ENCODE measurements around the gene UBR4.

Gene UBR4

DNA sequence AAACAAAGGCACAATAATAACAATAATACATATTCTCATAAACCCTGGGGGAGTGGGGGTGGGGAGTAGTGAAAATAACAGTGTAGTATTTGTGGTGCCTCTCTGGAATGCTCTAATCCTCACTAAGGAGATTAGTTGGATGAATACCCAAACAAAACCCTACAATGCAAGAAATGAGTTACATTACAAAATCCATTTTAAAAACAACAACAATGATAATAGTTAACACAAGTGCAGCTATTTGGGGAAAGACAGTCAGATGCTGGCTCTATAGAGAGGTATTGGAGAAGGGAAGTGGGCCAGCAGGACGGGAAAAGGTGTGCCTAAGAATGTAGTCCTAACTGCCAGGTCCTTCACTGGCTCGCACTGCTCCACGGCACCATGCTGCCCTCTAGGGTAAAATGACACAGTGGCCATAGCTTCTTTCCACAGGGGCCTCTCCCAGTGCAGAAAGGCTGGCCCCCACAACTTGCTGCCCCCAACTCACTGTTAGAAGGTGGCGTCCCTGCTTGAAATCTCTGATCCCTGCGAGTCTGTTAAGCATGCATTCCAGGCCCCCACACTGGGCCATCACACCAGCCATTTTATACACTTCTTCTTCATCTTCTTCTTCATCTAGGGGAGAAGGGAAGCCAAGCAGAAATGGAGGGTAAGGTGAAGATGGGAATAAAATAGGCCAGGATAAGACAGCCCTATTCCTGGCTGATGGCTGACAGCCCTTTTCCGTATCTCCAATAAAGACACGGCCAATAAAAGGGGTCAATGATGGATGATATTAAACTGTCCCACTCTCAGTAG is 113.8 kb downstream of the UBR4 start:
- peak; percentile 47 for DNase-seq (ENCODE audit: low spot score)
- no peak for FAIRE-seq

- FAIRE-seq: no peak
- no peak for DNase-seq (ENCODE audit: low spot score)
Measured at GRCh38 chr1:19091196-19091953, 118.7 kb downstream of the UBR4 start.

DNA sequence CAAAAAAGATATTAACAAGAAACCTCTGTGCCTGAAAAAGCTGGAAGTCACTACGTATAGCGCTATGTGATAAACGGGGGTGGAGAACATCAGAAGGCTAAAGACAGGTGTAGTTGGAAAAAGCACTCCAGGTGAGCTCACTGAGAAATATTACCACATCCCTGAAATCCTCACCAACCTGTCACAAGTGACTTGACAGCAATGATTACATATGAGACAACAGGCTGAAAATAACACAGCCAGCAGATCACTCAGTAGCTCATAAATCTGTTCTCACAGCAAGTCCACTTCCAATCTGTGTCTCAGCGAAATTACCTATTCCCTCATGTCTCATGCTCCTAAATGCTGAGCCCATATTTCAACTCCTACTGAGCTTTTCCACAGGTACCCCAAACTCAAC is 120.5 kb downstream of the UBR4 start:
- FAIRE-seq (no peak), DNase-seq (ENCODE audit: low spot score) (no peak)

- no peak for FAIRE-seq
Measured at GRCh38 chr1:19088717-19089442, 121.2 kb downstream of the UBR4 start.

GRCh38 chr1:19087737-19088594 is 122.1 kb downstream of the UBR4 start:
- no peak for DNase-seq (ENCODE audit: low spot score)
- no peak for FAIRE-seq

More at GRCh38 chr1:19088717-19089442, 121.2 kb downstream of the UBR4 start:
- no peak for DNase-seq (ENCODE audit: low spot score)

DNA sequence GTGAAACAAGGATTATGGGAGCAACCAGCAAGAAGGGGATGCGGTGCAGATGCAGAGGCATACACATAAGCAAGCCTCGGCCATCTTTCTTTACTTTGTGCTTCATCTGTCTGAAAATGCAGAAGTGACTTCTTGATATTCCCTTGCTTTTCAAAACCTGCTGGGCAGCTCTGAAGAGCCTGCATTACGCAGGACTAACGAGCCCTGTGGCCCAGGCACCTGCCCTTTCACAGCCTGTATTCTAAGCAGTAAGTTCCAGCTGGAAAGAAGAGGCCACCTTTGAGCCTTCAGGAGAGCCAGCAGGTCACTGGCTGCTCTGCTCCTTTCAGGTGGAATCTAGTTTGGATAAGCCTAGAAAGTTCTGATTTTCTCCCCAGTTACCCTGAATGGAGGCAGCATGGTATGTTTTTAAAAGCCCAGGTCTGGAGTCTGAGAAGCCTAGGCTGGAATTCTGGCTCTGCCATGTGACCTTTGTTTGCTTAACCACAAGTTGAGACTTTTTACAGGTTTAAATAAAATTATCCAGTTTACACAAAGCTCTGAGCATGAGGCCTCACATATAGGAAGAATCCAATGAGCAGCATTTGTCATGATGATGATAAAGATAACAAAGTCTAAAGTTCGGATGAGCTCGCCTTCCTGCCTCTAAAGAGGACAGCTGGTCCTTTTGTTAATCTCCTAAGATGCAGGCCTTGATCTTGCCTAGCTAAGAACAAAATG is 122.9 kb downstream of the UBR4 start:
- no peak for FAIRE-seq
- no peak for DNase-seq (ENCODE audit: low spot score)

- FAIRE-seq: no peak
Measured at GRCh38 chr1:19086176-19086875, 123.7 kb downstream of the UBR4 start.

DNA sequence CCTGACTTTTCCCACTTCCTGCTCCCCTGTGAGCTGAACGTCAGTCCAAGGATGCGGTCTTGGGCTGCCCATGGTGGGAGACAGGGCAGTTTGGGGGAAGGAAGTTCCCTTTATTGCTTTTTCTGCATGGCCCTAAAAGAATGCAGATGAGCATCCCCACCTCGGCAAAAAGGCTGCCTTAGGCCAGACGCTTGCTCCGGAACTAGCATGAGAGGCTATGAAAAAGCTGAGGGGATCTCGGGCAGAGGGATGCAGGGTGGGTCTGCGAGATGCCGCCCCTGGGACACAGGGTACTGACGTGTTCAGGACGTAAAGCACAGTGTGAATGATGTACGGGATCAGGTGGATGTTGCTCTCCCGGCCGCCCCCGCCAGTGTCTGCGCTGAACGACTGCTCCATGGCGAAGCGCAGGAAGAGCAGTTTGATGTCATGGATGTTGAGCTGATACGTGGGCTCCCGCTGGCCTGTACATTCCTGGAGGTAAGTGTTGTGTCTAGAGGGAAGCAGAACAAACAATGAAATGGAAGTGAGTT is 125.8 kb downstream of the UBR4 start:
- FAIRE-seq: no peak

More at GRCh38 chr1:19086176-19086875, 123.7 kb downstream of the UBR4 start:
- DNase-seq (ENCODE audit: low spot score): no peak

DNA sequence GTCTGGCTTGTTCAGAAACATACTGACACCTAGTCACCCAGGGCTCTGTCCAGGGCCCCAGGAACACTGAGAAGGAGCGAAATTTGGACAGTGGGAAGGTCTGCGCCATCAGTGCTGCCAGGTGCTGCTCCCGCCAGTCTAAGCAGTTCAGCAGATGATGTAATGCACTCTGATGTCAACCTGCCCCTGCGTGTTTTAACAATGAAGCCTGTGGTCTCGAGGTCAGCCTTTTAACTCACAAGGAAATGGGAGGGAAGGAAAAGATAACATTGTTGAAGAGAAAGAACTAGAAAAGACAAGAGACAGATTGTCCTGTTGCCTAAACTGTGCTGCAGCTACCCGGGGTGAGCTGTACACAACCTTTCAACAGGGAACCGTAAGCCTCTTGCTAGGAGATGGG is 127.0 kb downstream of the UBR4 start:
- no peak for DNase-seq (ENCODE audit: low spot score)
- no peak for FAIRE-seq

More for the DNA sequence above, 125.8 kb downstream of the UBR4 start:
- DNase-seq (ENCODE audit: low spot score): no peak

- DNase-seq (ENCODE audit: low spot score) (peak; percentile 41), FAIRE-seq (no peak)
Measured at GRCh38 chr1:19081218-19081893, 128.7 kb downstream of the UBR4 start.

- DNase-seq (ENCODE audit: low spot score) (no peak), FAIRE-seq (no peak)
Measured at GRCh38 chr1:19080721-19081120, 129.3 kb downstream of the UBR4 start.

DNA sequence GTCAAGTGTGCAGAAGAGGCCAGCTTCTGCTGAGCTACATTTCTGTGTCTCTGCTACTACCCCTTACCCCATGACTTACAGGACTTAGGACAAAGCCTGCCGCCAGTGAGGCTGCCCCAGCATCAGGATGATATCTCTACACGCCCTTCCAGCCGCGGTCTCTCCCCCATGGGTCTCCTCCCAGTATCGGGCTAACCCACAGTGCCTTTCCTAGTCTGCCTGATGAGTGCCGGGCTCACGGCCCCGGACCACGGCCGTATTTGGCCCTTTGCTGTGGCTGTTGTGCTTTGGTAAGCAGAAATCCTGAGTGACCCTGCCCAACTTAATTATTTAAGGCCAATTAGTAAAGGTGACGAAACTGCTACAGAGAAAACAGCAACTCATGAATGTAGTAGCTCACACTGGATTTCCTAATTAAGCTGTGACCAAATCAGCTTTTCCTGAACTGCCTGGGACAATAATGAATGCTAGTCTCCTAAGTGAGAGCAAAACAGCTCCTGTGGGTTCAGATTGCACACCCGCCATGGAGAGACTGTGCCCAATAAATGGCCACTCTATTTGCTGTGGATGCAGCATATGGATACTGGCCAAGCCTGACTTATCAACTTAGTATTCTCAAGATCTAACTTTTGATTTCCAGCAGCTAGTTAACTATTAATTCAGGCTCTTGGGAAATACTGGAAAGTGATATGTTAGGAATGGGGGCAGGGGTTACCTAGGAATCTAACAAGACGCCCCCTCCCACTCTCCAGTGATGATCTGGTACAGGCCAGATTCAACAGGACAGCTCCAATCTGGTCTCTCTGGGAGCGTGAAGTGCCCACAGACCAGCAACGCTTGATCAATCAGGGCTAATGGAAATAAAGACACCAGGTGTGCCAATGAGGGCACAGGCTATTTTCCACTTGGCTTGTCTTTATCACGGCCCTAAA is 130.3 kb downstream of the UBR4 start:
- no peak for FAIRE-seq
- DNase-seq (ENCODE audit: low spot score): no peak

- no peak for FAIRE-seq
Measured at GRCh38 chr1:19078536-19078935, 131.5 kb downstream of the UBR4 start.

GRCh38 chr1:19076841-19077616 is 133.0 kb downstream of the UBR4 start:
- DNase-seq (ENCODE audit: low spot score): no peak
- FAIRE-seq: no peak

More at GRCh38 chr1:19078536-19078935, 131.5 kb downstream of the UBR4 start:
- no peak for DNase-seq (ENCODE audit: low spot score)

DNA sequence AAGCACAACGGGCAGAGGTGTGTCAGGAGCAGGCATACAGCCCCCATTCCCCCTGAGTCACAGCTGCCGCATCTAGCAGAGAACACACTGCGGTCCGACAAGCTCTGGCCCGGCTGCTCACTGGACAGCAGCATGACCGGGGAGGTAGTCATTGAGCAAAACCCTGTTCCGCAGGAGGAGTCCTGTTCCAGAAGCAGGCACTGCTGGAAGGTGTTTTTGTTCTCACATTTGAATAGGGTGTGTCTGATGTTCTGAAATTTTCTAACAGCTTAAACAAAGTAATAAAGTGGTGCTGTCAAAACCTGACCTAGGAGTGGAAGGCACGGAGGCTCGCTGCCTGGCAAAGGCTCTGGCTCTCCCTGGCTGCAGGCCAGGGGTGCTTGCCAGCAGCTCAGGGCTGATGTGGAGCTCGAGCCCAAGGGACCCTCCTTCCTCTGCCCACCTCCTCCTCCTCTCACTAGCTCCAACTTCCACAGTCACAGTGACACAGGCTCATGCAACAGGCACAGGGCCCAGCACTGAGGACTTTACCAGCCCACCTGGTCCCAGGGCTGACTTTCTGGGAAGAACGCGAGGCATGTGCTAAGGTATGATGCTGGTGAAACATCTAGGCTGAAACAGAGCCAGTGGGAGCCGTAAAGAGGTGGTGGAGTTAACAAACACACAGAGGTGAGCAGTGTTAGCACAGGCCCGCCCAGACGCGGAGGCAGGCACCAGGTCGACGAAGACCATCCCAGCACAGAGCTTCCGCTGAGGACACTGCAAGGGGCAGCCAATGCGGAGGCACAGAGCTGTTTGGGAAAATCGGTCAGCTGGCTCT is 135.0 kb downstream of the UBR4 start:
- no peak for FAIRE-seq
- no peak for DNase-seq (ENCODE audit: low spot score)

GRCh38 chr1:19074361-19074901 is 135.6 kb downstream of the UBR4 start:
- DNase-seq (ENCODE audit: low spot score): no peak

More at GRCh38 chr1:19074361-19074901, 135.6 kb downstream of the UBR4 start:
- FAIRE-seq: no peak
